ENCODE data around the gene KCNIP1.
A peak's percentile ranks its signal among the peaks of the same experiment; 100 is the strongest.
"Not testable (repeated sequence)": the region's sequence is repeated elsewhere in the genome, so short reads cannot be mapped to it uniquely, and the experiment has no call there.

Gene KCNIP1

GRCh38 chr5:170533383-170533782 lies 29.6 kb downstream of the KCNIP1 start:
- no peak for DNase-seq (ENCODE audit: insufficient read length, low spot score)
- FAIRE-seq, result no peak

GRCh38 chr5:170534177-170534576 lies 30.4 kb downstream of the KCNIP1 start:
- no peak for FAIRE-seq

GRCh38 chr5:170534941-170535340 lies 31.1 kb downstream of the KCNIP1 start:
- DNase-seq (ENCODE audit: insufficient read length, low spot score) (no peak), FAIRE-seq (no peak)

More at GRCh38 chr5:170534177-170534576, 30.4 kb downstream of the KCNIP1 start:
- DNase-seq (ENCODE audit: insufficient read length, low spot score), result no peak

- FAIRE-seq, result no peak
- DNase-seq (ENCODE audit: insufficient read length, low spot score), result no peak
Observed at GRCh38 chr5:170536525-170536924, 32.7 kb downstream of the KCNIP1 start.

- DNase-seq (ENCODE audit: insufficient read length, low spot score) (no peak), FAIRE-seq (no peak)
Observed at GRCh38 chr5:170537451-170538095, 33.8 kb downstream of the KCNIP1 start.

- FAIRE-seq, result no peak
- DNase-seq (ENCODE audit: insufficient read length, low spot score), result no peak
Observed at GRCh38 chr5:170538096-170538465, 34.3 kb downstream of the KCNIP1 start.

GRCh38 chr5:170538696-170539586 lies 35.1 kb downstream of the KCNIP1 start:
- no peak for FAIRE-seq
- DNase-seq (ENCODE audit: insufficient read length, low spot score), result no peak

GRCh38 chr5:170540271-170540670 lies 36.5 kb downstream of the KCNIP1 start:
- no peak for FAIRE-seq
- no peak for DNase-seq (ENCODE audit: insufficient read length, low spot score)

- FAIRE-seq (no peak), DNase-seq (ENCODE audit: insufficient read length, low spot score) (no peak)
Observed at GRCh38 chr5:170541146-170541769, 37.4 kb downstream of the KCNIP1 start.

- FAIRE-seq (no peak), DNase-seq (ENCODE audit: insufficient read length, low spot score) (no peak)
Observed at GRCh38 chr5:170542691-170543293, 39.0 kb downstream of the KCNIP1 start.

- FAIRE-seq, result no peak
- no peak for DNase-seq (ENCODE audit: insufficient read length, low spot score)
Observed at GRCh38 chr5:170545313-170545712, 41.5 kb downstream of the KCNIP1 start.

GRCh38 chr5:170545811-170546210 lies 42.0 kb downstream of the KCNIP1 start:
- no peak for DNase-seq (ENCODE audit: insufficient read length, low spot score)
- no peak for FAIRE-seq

- DNase-seq (ENCODE audit: insufficient read length, low spot score) (no peak), FAIRE-seq (no peak)
Observed at GRCh38 chr5:170546282-170546681, 42.5 kb downstream of the KCNIP1 start.

- peak; percentile 99 for FAIRE-seq
- not testable (repeated sequence) for DNase-seq (ENCODE audit: insufficient read length, low spot score)
Observed at GRCh38 chr5:170550382-170550781, 46.6 kb downstream of the KCNIP1 start.

GRCh38 chr5:170551076-170551475 lies 47.3 kb downstream of the KCNIP1 start:
- FAIRE-seq (no peak), DNase-seq (ENCODE audit: insufficient read length, low spot score) (no peak)

- no peak for DNase-seq (ENCODE audit: insufficient read length, low spot score)
- FAIRE-seq, result peak; percentile 98
Observed at GRCh38 chr5:170551622-170552021, 47.8 kb downstream of the KCNIP1 start.

GRCh38 chr5:170552621-170553115 lies 48.8 kb downstream of the KCNIP1 start:
- FAIRE-seq, result peak; percentile 77
- peak; percentile 89 for DNase-seq (ENCODE audit: insufficient read length, low spot score)

- FAIRE-seq (no peak), DNase-seq (ENCODE audit: insufficient read length, low spot score) (no peak)
Observed at GRCh38 chr5:170553218-170553617, 49.4 kb downstream of the KCNIP1 start.

GRCh38 chr5:170554521-170555267 lies 50.9 kb downstream of the KCNIP1 start:
- DNase-seq (ENCODE audit: insufficient read length, low spot score), result no peak

GRCh38 chr5:170557314-170557713 lies 53.5 kb downstream of the KCNIP1 start:
- FAIRE-seq (no peak), DNase-seq (ENCODE audit: insufficient read length, low spot score) (no peak)

More at GRCh38 chr5:170554521-170555267, 50.9 kb downstream of the KCNIP1 start:
- no peak for FAIRE-seq
